GM12873 (cell line): ENCODE data around the gene ADCY9.

Experiments
- TF ChIP-seq, protein P1 (sequence below): IDR thresholded peaks from 2 replicates; pipeline ENCODE4 v1.5.1; 2012; ENCODE audit warnings: low read depth, mild to moderate bottlenecking, moderate library complexity, low read length, control low read depth; ENCODE audit not compliant: insufficient read depth; ENCODE audit errors: missing control alignments

The ADCY9 gene

DNA sequence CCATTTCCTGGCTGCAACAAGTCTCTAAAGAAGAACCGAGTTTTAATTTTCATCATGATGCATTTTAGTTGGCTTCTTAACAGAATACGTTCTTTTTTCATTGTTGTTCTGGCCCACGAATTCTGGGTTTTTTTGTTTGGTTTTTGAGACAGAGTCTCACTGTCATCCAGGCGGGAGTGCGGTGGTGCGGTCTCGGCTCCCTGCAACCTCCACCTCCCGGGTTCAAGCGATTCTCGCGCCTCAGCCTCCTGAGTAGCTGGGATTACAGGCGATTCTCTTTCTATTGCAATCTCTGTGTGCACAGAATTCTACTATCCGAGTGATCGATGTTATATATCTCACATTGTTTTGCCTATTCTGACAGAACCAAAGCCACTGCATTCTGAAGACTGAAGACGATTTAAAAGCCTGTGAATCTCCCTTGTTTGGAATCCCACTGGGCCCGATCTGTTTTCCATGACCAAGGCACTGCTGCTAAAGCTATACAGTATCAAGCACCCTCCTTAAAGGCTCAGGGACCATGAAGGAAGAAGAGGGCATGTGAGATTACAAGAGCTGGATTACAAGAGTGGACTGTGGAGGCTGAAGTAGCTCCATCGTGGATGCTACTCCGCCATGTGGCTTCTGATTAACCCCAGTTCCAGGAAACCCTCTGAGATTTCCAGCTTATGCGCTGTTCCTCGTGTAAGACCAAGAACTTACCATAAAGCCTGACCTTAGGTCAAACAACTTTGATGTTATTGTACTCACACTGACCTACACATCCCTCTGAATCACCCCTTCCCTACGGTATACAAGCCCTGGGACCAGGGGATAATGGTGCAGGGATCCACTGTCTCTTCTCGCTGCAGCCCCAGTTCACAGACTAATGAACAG, 44.3 kb downstream of the ADCY9 start:
- TF ChIP-seq, protein P1, sequence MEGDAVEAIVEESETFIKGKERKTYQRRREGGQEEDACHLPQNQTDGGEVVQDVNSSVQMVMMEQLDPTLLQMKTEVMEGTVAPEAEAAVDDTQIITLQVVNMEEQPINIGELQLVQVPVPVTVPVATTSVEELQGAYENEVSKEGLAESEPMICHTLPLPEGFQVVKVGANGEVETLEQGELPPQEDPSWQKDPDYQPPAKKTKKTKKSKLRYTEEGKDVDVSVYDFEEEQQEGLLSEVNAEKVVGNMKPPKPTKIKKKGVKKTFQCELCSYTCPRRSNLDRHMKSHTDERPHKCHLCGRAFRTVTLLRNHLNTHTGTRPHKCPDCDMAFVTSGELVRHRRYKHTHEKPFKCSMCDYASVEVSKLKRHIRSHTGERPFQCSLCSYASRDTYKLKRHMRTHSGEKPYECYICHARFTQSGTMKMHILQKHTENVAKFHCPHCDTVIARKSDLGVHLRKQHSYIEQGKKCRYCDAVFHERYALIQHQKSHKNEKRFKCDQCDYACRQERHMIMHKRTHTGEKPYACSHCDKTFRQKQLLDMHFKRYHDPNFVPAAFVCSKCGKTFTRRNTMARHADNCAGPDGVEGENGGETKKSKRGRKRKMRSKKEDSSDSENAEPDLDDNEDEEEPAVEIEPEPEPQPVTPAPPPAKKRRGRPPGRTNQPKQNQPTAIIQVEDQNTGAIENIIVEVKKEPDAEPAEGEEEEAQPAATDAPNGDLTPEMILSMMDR = no peak

DNA sequence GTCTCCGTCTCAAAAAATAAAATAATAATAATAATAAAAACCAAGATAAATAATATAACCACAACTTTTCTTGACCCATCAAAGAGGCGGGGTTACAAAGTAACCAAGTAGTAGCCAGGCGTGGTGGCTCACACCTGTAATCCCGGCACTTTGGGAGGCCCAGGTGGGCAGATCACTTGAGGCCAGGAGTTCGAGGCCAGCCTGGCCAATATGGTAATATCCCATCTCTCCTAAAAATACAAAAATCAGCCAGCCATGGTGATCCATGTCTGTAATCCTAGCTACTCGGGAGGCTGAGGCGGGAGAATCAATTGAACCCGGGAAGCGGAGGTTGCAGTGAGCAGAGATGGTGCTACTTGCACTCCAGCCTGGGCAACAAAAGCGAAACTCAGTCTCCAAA, 45.3 kb downstream of the ADCY9 start:
- TF ChIP-seq, protein P1 = no peak

DNA sequence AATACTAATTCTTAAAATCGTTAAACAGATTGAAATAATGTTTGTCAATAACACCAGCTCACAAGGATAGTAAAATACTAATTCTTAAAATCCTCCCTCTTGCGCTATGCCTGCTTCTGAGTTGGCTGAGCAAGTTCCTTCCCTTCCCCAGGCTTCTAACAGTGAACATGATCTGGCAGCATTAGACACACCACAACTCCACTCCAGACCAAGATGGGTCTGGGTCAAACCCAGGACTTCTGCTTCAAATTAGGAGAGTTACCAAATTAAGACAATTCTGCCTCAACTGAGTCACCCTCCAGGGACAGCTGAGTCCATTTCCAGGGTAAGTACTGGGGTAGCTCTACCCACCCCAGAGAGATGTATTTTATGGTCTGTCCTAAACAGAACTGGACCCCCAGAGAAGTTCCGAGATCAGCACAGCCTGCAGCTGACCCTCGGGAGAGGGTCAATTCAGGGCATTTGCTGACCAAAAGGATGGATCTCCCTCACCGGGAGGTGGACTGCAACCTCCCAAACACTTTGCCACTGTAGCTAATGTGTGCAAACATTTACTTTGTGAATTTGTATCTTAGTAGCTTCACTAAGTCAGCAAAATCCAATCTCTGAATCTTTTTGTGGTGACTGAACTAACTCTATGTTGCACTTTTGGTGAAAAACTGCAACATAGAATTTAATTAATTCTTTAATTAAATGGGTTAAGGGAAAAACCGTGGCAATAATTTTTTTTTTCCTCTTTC, 48.8 kb downstream of the ADCY9 start:
- TF ChIP-seq, protein P1 = no peak

DNA sequence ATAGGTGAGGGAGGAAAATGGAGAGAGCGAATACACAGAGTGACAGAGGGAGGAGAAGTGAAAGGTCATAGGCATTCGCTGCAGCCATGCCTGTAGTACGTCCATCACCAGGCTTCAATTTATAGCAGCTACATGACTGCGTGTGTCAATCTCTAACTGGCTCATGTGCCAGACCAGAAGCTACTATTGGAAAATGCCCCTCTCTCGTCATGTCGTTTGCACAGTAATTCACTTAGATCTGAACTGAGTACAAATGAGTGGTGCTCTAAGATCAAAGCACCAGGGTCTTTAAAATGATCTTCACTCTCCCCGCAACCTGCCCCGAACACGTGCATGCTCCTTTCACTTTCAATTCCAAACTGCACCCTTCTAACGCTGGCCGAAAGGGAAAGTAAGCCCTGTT, 51.3 kb downstream of the ADCY9 start:
- TF ChIP-seq, protein P1 = no peak

DNA sequence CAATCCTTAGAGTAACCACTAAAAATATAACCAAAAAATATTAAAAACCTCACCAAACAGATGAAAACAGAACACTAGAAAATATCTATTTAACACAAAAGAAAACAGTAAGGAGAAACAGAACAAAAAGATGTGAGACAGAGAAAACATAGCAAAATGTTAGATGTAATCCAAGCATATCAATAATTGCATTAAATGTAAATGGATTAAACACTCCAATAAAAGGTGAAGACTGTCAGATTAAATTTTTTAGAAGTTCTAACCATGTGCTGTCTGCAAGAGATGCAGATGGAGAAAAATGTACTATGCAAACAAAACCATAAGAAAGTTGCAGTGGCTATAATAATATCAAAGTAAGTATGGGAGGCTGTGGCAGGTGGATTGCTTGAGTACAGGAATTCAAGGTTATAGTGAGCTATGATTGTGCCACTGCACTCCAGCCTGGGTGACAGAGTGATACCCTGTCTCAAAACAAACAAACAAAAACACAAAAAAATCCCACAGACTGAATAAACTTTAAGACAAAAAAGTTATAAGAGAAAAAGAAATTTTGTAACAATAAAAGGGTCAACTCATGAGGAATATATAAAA, 53.9 kb downstream of the ADCY9 start:
- TF ChIP-seq, protein P1 = no peak

DNA sequence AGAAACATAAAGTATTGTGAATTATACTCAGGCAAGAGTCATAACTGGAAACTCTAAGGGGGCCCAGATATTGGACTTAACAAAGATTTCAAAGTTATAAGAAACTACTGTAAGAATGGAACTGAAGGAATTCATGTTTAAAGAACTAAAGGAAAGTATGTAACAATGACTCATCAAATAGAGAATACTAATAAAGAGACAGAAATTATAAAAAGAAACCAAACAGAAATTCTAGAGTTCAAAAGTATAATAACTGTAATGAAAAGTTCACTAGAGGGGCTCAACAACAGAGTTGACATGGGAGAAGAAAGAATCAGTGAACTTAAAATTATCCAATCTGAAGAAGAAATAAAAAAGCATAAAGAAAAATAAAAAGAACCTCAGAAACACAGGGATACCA, 55.4 kb downstream of the ADCY9 start:
- TF ChIP-seq, protein P1 = no peak

DNA sequence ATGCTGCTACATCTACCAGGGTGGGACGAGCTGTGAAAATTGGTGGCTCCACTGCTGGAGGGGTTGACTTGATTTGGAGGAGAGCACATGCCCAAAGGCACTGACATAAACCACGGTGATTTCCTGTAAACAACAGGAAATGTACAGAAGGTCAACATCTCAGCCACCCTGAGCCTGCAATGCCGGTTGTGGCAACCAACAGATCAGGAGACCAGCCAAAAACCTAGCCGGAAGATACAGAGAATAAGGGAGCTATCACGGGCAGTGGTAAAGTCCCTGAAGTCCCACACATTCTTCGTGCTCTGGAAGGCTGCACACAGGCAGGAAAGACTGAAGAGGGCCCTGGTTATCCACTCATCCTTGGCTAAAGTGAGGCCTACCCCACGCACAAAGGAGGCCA, 56.2 kb downstream of the ADCY9 start:
- TF ChIP-seq, protein P1 = no peak
